Testis (tissue), 2 donors: Measurements from ENCODE around the gene KRTAP2-1.

Source experiments
- CTCF ChIP-seq, 3 experiments: fragments of 450-650 bp in 2 of 3; fragments of 200-600 bp in 1 of 3; sonication (generic) in 1 of 3; IDR thresholded peaks; one replicate each; pipeline ENCODE4 v1.5.1; 2016 to 2019; ENCODE audit warnings: antibody characterized with exemption in 3 of 3, mild to moderate bottlenecking in 2 of 3, moderate library complexity in 1 of 3
- POLR2A ChIP-seq: fragments of 450-650 bp; IDR thresholded peaks from one replicate; pipeline ENCODE4 v1.6.1; 2017; ENCODE audit warnings: antibody characterized with exemption, mild to moderate bottlenecking, moderate library complexity

- TF ChIP-seq CTCF (IDR thresholded peaks at IDR 0.05): no peak
- no peak for TF ChIP-seq POLR2A
These were observed 2.0 kb upstream of the KRTAP2-1 start for GRCh38 chr17:41049110-41049509.
